Measurements from ENCODE around the gene COL9A1. TPM values are rescaled to one million over a fixed set of nuclear protein-coding genes. Genes with fewer than 3 reads are reported as not detected.

Gene COL9A1
- not detected in 2 replicates for total RNA-seq

GRCh38 chr6:70303034-70303525, at the start of gene COL9A1:
COL9A1 (minus strand) TSS chr6:70303084; CDS start chr6:70302924, 160 bp downstream.

Other genes starting within 250 kb of the COL9A1 start
- gene FAM135A, start 110.4 kb upstream of the COL9A1 start, total RNA-seq: 10.3 and 11.5 TPM in 2 replicates

Measured in smooth muscle cell of the pulmonary artery (primary cell).